Gastrocnemius medialis (tissue), 4 donors: ENCODE results near the gene TMEM221.

ENCODE experiments used
- CTCF ChIP-seq, 5 experiments: fragments of 450-650 bp in 3 of 5; fragments of 200-600 bp in 2 of 5; sonication (generic) in 2 of 5; IDR thresholded peaks in 4 of 5; conservative IDR thresholded peaks in 1 of 5; 1 replicate in 4 of 5; 2 replicates in 1 of 5; pipeline ENCODE4 v1.5.1; 2016 to 2019; ENCODE audit warnings: antibody characterized with exemption in 5 of 5, mild to moderate bottlenecking in 3 of 5, moderate library complexity in 3 of 5
- POLR2A ChIP-seq, 2 donors: fragments of 450-650 bp; IDR thresholded peaks; one replicate each; pipeline ENCODE4 v1.6.1; 2017; ENCODE audit warnings: antibody characterized with exemption in 2 of 2, mild to moderate bottlenecking in 2 of 2, moderate library complexity in 2 of 2

GRCh38 chr19:17404621-17405249 is 43.7 kb downstream of the TMEM221 start:
- TF ChIP-seq POLR2A (IDR thresholded peaks at IDR 0.05) (no peak), CTCF (IDR thresholded peaks at IDR 0.05 in 4 of 5, conservative IDR thresholded peaks at IDR 0.05 in 1 of 5) (no peak)
